GM18517 (cell line): ENCODE measurements around the gene OR4K15.
"Not testable (repeated sequence)": the region's sequence is repeated elsewhere in the genome, so short reads cannot be mapped to it uniquely, and the experiment has no call there.

Source experiments
- ATAC-seq: cut with Tn5 transposase; IDR thresholded peaks from one replicate; pipeline ENCODE4 v1.9.1; 2021; ENCODE audit warnings: mild to moderate bottlenecking, moderate library complexity; ENCODE audit not compliant: unreplicated experiment

OR4K15 gene, protein sequence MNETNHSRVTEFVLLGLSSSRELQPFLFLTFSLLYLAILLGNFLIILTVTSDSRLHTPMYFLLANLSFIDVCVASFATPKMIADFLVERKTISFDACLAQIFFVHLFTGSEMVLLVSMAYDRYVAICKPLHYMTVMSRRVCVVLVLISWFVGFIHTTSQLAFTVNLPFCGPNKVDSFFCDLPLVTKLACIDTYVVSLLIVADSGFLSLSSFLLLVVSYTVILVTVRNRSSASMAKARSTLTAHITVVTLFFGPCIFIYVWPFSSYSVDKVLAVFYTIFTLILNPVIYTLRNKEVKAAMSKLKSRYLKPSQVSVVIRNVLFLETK

DNA sequence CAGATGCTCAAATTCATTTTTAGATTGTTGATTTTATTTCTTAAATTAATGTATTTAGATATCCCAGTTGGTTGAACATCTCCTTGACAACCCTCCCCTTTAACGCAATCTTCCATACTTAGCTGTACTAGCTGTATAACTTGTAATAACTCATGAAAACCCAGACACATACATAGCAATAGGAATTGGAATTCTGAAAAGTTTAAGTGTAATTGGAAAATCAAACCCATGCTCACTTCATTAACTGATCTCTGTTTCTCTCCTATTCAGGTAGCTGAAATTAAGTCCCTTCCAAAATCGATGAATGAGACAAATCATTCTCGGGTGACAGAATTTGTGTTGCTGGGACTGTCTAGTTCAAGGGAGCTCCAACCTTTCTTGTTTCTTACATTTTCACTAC is at the start of gene OR4K15:
Gene OR4K15 (plus strand): TSS at position 301 of the 400 bp plus-strand sequence. CDS start 0 bp downstream, at position 301.
- no peak for ATAC-seq

DNA sequence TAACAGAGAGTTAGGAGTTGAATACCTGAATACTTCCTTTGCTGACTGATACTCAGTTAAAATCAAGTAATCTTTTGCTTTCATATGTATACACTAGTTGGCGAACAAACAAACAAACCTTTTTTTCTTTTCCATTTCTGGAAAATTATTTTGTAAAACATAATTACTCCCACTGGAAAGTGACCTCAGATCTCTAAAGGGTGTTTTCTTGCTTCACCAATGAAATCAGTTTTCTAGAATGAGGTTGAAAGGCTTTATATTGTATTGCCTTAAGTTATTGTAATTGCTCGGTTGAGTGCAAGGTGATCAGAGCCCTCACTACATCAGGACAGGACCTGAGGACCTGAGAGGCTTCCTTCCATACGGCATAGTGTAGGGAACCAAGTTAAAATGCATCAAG is 44.8 kb upstream of the OR4K15 start, which contains the start of gene OR4K1:
Gene OR4K1 (plus strand): TSS at position 301 of the 400 bp plus-strand sequence. CDS start 4,750 bp downstream, outside the sequence.
- no peak for ATAC-seq

DNA sequence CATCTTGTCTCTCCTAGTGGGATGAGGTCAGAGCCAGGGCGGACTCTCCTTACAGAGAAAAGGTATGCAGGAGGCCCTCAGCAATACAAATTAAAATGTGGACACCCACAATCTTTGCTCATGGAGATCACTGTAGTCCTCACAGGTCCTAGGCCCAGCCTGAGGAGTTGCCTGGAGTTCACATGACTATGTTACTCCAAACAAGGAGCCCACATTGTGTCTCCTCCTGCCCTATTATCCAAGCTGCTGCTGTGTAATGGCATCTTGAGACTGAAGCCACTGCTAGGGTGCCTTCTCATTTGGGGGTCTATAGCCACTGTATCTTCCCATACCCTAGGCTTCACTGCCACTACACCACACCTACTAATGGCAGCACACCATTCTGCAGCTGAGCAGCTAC is 33.7 kb upstream of the OR4K15 start:
- no peak for ATAC-seq

DNA sequence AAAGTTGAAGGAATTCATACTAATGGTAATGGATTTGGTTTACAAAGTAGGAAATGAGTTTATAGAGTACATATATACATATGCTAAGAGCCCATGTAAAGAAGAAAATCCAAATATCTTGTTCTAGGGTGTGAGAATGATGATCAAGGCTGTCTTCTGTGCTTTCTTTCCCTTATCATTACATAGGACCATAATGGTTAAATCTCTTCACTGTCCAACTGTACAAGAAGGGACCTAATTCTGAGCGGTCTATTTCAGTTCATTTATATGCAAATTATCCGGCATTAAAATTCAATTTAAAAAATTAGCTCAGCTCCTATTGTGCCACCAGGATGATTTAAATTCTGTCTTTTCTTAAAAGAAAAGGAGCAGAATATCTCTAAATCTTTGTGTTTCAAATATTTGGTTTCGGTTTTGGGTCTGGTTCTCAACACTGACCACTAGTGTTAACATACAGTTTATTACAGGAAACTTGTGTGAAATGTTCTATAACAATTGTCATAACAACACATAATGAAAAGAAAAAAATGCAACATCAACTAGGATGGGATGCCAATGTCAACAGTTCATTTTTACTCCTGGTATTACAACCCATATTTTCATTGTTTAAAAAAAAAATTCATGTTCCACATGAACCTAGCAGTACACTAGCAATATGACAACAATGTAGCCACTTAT is 27.8 kb upstream of the OR4K15 start:
- no peak for ATAC-seq

DNA sequence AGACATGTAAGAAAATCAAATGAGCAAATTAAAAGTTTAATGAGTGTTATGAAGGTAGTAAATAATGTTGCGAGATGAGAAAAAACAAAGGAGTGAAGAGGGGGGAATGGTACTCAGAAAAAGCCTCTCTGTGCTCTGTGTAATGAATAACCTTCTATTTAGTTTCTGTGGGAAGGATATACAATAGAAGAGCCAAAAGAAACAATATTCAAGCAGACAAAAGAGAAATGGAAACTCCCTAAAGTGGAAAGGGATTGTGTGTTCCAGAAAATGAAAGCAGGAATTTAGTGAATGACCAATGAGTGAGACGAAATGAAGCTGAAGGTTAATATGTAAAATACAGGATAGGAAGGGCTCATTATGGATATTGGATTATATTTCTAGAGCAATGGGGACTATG is 26.2 kb upstream of the OR4K15 start:
- ATAC-seq: no peak

DNA sequence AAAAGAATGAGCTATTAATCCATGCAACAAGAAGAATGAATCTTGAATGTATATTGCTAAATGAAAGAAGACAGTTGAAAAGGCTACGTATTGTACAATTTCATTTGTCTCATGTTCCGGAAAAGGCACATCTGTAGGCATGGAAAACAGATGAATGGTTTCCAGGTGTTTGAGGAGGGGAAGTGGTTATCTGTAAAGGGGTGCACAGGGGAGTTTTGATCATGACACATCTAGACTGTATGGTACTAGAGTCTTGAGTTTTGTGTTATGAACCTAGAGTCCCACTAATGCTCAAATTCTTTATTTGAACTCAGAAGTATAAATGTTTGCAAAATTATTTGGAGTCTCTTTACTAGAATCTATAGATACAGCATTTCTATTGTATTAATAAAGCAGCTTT is 5.7 kb upstream of the OR4K15 start:
- ATAC-seq: not testable (repeated sequence)

DNA sequence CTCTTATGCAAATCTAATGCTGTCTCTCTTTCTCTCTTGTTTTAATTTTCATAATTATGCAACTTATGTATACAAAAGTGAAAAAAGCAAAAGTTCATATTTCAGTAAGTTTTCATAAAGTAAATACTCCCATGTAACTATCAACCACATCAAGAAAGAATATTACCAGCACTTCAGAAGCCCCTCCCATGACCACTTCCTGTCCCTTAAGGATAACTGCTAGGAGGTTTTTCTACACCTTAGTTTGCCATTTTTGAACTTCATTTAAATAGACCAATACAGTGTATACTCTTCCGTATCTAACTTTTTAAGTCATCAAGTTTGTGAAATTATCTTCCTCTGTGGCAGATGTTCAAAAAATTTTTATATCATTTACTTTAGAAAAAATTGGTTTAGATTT is 547 bp upstream of the OR4K15 start:
- no peak for ATAC-seq

DNA sequence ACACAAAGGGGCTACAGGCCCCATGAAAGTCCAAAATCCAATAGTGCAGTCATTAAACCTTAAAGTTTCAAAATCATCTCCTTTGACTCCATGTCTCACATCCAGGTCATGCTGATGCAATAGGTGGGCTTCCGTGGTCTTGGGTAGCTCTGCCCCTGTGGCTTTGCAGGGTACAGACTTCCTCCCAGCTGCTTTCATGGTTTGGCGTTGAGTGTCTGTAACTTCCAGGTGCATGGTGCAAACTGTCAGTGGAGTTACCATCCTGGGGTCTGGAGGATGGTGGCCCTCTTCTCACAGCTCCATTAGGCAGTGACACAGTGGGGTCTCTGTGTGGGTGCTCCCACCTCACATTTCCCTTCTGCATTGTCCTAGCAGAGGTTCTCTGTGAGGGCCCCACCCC is 18.0 kb downstream of the OR4K15 start:
- ATAC-seq: no peak

DNA sequence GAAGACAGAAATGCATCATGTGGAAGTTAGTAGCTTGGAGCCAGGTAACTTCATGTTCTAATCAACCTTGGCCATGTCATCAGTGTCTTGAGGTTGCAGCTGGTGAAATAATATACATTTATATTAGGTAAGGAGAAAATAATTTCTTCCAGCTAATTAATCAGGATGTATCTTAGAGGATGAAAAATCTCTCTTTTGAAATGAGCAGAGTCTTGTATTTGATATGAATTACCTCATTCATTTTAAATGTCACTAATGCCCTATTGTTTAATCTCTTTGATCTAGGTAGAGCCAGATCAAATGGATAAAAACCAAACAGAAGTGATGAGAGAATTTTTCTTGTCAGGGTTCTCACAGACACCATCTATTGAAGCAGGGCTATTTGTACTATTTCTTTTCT is 26.5 kb downstream of the OR4K15 start, which contains the start of gene OR4Q2:
Gene OR4Q2 (plus strand): TSS at position 301 of the 400 bp plus-strand sequence.
- no peak for ATAC-seq

DNA sequence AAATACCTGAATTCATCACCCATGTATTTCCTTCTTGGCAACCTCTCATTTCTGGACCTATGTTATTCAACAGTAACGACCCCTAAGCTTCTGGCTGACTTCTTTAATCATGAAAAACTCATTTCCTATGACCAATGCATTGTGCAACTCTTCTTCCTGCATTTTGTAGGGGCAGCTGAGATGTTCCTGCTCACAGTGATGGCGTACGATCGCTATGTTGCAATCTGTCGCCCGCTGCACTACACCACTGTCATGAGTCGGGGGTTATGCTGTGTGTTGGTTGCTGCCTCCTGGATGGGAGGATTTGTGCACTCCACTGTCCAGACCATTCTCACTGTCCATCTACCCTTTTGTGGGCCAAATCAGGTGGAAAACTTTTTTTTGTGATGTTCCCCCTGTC is 26.9 kb downstream of the OR4K15 start:
- ATAC-seq: no peak

DNA sequence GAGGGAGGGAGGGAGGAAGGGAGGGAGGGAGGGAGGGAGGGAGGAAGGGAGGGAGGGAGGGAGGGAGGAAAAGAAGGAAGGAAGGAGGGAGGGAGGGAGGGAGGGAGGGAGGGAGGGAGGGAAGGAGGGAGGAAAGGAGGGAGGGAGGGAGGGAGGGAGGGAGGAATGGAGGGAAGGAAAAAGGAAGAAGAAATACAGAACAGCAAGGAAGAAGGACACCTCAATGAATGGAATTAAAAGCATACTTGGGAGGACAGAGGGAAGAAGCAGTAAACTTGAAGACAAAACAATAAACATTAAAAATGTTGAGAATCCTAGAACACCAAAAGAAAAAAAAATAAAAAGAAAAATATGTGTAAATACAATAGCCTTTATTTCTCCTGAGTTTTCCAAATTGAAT is 32.8 kb downstream of the OR4K15 start:
- ATAC-seq: no peak

DNA sequence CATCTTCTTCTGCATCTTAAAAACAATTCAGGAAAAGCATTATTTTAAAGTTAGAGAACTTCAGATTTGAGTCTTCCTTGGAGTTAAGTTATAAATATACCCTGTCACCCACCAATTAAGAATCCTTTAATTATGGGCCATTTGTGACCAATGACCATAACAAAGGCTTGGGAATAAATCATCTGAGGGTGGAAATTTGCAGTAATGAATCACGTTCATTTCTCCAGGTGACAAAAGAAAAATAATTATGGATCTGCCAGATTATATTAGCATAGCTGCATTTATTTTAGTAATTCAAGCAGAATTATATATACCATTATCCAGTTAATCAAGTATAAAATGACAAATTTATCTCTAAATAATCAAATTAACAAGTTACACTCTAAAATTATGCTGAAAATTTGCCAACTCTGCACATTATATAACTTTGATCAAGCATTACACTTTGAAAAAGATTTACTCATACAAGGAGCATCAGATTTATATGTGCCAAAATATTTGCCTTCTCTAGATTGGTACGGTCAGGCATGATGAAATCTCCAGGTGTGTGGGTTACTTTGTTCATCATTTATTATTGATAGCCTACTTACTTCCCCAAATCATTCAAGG is 44.0 kb downstream of the OR4K15 start, which contains the start of gene OR4K14:
Gene OR4K14 (minus strand): TSS at position 51 of the 609 bp plus-strand sequence. CDS start 4,114 bp downstream, outside the sequence.
- no peak for ATAC-seq
